Measurements from ENCODE around the gene COPS4.
"Not testable (repeated sequence)": the region's sequence is repeated elsewhere in the genome, so short reads cannot be mapped to it uniquely, and the experiment has no call there.

- not testable (repeated sequence) for TF ChIP-seq POLR2AphosphoS5 (IDR thresholded peaks at IDR 0.05; ENCODE audit: low read length); MLLT1 (IDR thresholded peaks at IDR 0.05); YY1 (IDR thresholded peaks at IDR 0.05; ENCODE audit: low read depth, low read length); RAD21 (IDR thresholded peaks at IDR 0.05; ENCODE audit: insufficient read depth, low read depth, low read length)
These were observed 31.8 kb upstream of the COPS4 start for GRCh38 chr4:83003044-83003791.

All from GM12878 (cell line).